ENCODE results near the gene IL1RAPL1. TPM values are rescaled to one million over a fixed set of nuclear protein-coding genes. Genes with fewer than 3 reads are reported as not detected.

Gene IL1RAPL1
- polyA plus RNA-seq, 1 donor from 2014 or later, result not detected

DNA sequence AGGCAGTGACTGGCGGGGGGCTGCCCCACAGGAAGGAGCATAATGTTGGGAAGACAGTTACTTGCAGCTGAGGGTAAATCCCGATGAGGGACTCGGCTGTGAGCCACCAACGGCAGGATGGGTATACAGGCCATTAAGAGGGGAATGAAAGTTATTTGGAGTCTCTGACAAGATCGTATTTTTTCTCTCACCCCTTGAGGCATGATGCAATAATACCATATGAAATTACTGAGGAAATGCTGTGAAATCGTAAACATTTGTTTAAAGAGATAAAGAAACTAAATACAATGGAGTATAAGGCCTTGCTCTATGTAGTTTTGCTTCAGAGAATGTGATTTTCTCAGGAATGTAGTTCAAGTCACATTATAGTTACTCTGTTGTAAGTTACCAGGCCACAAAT lies 12.7 kb downstream of the IL1RAPL1 start:
- no peaks in the 10 kb centered on the region for H3F3A ChIP-seq (ENCODE audit: insufficient read depth, low read length, poor library complexity, severe bottlenecking)
- H3K4me3 ChIP-seq (ENCODE audit: low read length), result no peak overlapping the region
- H2AFZ ChIP-seq (ENCODE audit: low read depth, low read length), result no peak overlapping the region
- no peaks in the 10 kb centered on the region for H3K27me3 ChIP-seq (ENCODE audit: insufficient read depth, low read depth, low read length)
- no peak overlapping the region for H3K27ac ChIP-seq (ENCODE audit: low read length)
- H3K9me3 ChIP-seq (ENCODE audit: low read length), result no peaks in the 10 kb centered on the region
- TF ChIP-seq TAF1 (IDR thresholded peaks at IDR 0.05; ENCODE audit: low read depth), result no peak
- H3K4me2 ChIP-seq (ENCODE audit: low read length), result no peak overlapping the region
- no peaks in the 10 kb centered on the region for H3K36me3 ChIP-seq (ENCODE audit: insufficient read depth, low read length)
- no peaks in the 10 kb centered on the region for H3K9me2 ChIP-seq (ENCODE audit: insufficient read depth, low read length)
- no peaks in the 10 kb centered on the region for H4K20me1 ChIP-seq (ENCODE audit: insufficient read depth)
- no peaks in the 10 kb centered on the region for H3K79me2 ChIP-seq (replicated peaks; ENCODE audit: insufficient read depth, low read length)
- no peak overlapping the region for H3K9ac ChIP-seq (ENCODE audit: low read length)

DNA sequence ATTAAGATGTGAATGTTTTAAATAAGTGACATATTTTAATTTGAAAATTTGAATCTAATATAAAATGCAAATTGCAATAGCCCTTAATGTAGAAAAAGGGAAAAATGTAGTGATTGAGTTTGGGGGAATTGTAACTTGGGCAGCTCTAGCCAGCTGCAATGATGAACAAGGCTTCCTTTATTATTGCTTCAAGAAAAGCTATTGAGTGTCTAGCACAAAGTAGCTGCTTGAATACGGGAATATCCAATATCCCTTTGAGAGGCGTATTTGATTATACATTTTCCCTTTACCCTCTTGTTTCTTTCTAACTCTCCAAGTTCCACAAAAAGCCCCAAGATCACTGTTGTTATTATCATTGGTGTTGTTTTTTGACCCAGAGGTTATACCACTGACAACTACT lies 21.8 kb downstream of the IL1RAPL1 start:
- no peaks in the 10 kb centered on the region for H3K27me3 ChIP-seq (ENCODE audit: insufficient read depth, low read depth, low read length)
- H3K4me2 ChIP-seq (ENCODE audit: low read length), result no peak overlapping the region
- no peaks in the 10 kb centered on the region for H4K20me1 ChIP-seq (ENCODE audit: insufficient read depth)
- no peaks in the 10 kb centered on the region for H3K9me3 ChIP-seq (ENCODE audit: low read length)
- H3K4me3 ChIP-seq (ENCODE audit: low read length), result no peak overlapping the region
- no peak overlapping the region for H3K27ac ChIP-seq (ENCODE audit: low read length)
- TF ChIP-seq, protein P1, sequence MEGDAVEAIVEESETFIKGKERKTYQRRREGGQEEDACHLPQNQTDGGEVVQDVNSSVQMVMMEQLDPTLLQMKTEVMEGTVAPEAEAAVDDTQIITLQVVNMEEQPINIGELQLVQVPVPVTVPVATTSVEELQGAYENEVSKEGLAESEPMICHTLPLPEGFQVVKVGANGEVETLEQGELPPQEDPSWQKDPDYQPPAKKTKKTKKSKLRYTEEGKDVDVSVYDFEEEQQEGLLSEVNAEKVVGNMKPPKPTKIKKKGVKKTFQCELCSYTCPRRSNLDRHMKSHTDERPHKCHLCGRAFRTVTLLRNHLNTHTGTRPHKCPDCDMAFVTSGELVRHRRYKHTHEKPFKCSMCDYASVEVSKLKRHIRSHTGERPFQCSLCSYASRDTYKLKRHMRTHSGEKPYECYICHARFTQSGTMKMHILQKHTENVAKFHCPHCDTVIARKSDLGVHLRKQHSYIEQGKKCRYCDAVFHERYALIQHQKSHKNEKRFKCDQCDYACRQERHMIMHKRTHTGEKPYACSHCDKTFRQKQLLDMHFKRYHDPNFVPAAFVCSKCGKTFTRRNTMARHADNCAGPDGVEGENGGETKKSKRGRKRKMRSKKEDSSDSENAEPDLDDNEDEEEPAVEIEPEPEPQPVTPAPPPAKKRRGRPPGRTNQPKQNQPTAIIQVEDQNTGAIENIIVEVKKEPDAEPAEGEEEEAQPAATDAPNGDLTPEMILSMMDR (IDR thresholded peaks at IDR 0.05; ENCODE audit: poor library complexity, severe bottlenecking), result no peak
- TF ChIP-seq, protein P2, sequence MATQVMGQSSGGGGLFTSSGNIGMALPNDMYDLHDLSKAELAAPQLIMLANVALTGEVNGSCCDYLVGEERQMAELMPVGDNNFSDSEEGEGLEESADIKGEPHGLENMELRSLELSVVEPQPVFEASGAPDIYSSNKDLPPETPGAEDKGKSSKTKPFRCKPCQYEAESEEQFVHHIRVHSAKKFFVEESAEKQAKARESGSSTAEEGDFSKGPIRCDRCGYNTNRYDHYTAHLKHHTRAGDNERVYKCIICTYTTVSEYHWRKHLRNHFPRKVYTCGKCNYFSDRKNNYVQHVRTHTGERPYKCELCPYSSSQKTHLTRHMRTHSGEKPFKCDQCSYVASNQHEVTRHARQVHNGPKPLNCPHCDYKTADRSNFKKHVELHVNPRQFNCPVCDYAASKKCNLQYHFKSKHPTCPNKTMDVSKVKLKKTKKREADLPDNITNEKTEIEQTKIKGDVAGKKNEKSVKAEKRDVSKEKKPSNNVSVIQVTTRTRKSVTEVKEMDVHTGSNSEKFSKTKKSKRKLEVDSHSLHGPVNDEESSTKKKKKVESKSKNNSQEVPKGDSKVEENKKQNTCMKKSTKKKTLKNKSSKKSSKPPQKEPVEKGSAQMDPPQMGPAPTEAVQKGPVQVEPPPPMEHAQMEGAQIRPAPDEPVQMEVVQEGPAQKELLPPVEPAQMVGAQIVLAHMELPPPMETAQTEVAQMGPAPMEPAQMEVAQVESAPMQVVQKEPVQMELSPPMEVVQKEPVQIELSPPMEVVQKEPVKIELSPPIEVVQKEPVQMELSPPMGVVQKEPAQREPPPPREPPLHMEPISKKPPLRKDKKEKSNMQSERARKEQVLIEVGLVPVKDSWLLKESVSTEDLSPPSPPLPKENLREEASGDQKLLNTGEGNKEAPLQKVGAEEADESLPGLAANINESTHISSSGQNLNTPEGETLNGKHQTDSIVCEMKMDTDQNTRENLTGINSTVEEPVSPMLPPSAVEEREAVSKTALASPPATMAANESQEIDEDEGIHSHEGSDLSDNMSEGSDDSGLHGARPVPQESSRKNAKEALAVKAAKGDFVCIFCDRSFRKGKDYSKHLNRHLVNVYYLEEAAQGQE (IDR thresholded peaks at IDR 0.05; ENCODE audit: borderline replicate concordance), result no peak
- no peaks in the 10 kb centered on the region for H3K9me2 ChIP-seq (ENCODE audit: insufficient read depth, low read length)
- H3K9ac ChIP-seq (ENCODE audit: low read length), result no peak overlapping the region
- H3K36me3 ChIP-seq (ENCODE audit: insufficient read depth, low read length), result no peaks in the 10 kb centered on the region
- no peaks in the 10 kb centered on the region for H3K79me2 ChIP-seq (replicated peaks; ENCODE audit: insufficient read depth, low read length)
- H2AFZ ChIP-seq (ENCODE audit: low read depth, low read length), result no peak overlapping the region
- H3F3A ChIP-seq (ENCODE audit: insufficient read depth, low read length, poor library complexity, severe bottlenecking), result no peaks in the 10 kb centered on the region

DNA sequence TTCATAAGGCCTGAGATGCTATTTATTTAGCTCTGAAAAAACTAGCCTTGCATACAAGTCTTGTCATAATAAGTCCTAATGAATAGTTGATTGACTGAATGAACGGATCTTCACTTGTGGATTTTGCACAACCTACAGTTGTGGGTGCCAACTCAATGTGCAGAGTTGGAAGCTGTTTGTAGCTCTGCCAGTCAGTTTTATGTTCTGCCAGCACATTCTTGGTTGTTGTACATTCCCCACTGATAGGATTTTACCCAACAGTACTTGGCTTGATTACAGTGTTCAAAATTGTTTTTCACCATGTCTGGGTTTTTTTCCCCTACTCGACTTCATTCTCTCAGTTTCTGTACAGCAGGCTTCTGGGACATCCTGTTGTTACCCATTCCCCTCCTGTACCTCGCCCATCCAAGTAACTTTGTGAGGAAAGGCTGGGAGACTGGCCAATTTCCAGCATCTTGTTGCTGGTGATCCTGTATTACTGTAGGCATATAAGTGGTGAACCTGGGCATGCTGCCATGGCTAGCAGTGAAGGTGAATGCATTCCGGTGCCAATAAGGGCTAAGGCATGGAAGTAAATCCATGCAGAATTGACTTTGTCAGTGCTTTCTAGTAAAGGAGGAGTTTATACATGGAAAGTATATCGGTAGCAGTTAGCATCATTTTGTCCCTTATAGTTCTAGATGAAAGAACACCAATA lies 22.8 kb downstream of the IL1RAPL1 start:
- Histone ChIP-seq H2AFZ (ENCODE audit: low read depth, low read length) (no peak overlapping the region), H3K9me2 (ENCODE audit: insufficient read depth, low read length) (no peaks in the 10 kb centered on the region), H3K9me3 (ENCODE audit: low read length) (no peaks in the 10 kb centered on the region), H3K79me2 (replicated peaks; ENCODE audit: insufficient read depth, low read length) (no peaks in the 10 kb centered on the region), H3K4me3 (ENCODE audit: low read length) (no peak overlapping the region), H3K9ac (ENCODE audit: low read length) (no peak overlapping the region), H3K27ac (ENCODE audit: low read length) (no peak overlapping the region), H3F3A (ENCODE audit: insufficient read depth, low read length, poor library complexity, severe bottlenecking) (no peaks in the 10 kb centered on the region), H3K4me2 (ENCODE audit: low read length) (no peak overlapping the region), H3K36me3 (ENCODE audit: insufficient read depth, low read length) (no peaks in the 10 kb centered on the region), H3K27me3 (ENCODE audit: insufficient read depth, low read depth, low read length) (no peaks in the 10 kb centered on the region), H4K20me1 (ENCODE audit: insufficient read depth) (no peaks in the 10 kb centered on the region)
- TF ChIP-seq MXI1 (conservative IDR thresholded peaks at IDR 0.05; ENCODE audit: poor library complexity, severe bottlenecking), result no peak
- TF ChIP-seq, protein P1 (IDR thresholded peaks at IDR 0.05; ENCODE audit: poor library complexity, severe bottlenecking), result no peak
- TF ChIP-seq, protein P2 (IDR thresholded peaks at IDR 0.05; ENCODE audit: borderline replicate concordance), result no peak
- TF ChIP-seq POLR2AphosphoS5 (IDR thresholded peaks at IDR 0.05), result no peak
- TF ChIP-seq SMC3 (conservative IDR thresholded peaks at IDR 0.05; ENCODE audit: poor library complexity), result no peak
- no peak for TF ChIP-seq EZH2 (IDR thresholded peaks at IDR 0.05; ENCODE audit: borderline replicate concordance, insufficient read depth, low read length, poor library complexity, severe bottlenecking)
- TF ChIP-seq TAF1 (IDR thresholded peaks at IDR 0.05; ENCODE audit: low read depth), result no peak
- TF ChIP-seq EP300 (conservative IDR thresholded peaks at IDR 0.05; ENCODE audit: poor library complexity, severe bottlenecking), result no peak
